AG20443 (cell line): ENCODE measurements around the gene SORBS2.
"Not testable (repeated sequence)": the region's sequence is repeated elsewhere in the genome, so short reads cannot be mapped to it uniquely, and the experiment has no call there.

ENCODE experiments used
- DNase-seq: peaks from one replicate; pipeline ENCODE4 v3.0.0; 2012; ENCODE audit warnings: low spot score, mixed read lengths

The SORBS2 gene, protein sequence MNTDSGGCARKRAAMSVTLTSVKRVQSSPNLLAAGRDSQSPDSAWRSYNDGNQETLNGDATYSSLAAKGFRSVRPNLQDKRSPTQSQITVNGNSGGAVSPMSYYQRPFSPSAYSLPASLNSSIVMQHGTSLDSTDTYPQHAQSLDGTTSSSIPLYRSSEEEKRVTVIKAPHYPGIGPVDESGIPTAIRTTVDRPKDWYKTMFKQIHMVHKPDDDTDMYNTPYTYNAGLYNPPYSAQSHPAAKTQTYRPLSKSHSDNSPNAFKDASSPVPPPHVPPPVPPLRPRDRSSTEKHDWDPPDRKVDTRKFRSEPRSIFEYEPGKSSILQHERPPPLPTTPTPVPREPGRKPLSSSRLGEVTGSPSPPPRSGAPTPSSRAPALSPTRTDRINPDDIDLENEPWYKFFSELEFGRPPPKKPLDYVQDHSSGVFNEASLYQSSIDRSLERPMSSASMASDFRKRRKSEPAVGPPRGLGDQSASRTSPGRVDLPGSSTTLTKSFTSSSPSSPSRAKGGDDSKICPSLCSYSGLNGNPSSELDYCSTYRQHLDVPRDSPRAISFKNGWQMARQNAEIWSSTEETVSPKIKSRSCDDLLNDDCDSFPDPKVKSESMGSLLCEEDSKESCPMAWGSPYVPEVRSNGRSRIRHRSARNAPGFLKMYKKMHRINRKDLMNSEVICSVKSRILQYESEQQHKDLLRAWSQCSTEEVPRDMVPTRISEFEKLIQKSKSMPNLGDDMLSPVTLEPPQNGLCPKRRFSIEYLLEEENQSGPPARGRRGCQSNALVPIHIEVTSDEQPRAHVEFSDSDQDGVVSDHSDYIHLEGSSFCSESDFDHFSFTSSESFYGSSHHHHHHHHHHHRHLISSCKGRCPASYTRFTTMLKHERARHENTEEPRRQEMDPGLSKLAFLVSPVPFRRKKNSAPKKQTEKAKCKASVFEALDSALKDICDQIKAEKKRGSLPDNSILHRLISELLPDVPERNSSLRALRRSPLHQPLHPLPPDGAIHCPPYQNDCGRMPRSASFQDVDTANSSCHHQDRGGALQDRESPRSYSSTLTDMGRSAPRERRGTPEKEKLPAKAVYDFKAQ (N-terminal part only)

DNA sequence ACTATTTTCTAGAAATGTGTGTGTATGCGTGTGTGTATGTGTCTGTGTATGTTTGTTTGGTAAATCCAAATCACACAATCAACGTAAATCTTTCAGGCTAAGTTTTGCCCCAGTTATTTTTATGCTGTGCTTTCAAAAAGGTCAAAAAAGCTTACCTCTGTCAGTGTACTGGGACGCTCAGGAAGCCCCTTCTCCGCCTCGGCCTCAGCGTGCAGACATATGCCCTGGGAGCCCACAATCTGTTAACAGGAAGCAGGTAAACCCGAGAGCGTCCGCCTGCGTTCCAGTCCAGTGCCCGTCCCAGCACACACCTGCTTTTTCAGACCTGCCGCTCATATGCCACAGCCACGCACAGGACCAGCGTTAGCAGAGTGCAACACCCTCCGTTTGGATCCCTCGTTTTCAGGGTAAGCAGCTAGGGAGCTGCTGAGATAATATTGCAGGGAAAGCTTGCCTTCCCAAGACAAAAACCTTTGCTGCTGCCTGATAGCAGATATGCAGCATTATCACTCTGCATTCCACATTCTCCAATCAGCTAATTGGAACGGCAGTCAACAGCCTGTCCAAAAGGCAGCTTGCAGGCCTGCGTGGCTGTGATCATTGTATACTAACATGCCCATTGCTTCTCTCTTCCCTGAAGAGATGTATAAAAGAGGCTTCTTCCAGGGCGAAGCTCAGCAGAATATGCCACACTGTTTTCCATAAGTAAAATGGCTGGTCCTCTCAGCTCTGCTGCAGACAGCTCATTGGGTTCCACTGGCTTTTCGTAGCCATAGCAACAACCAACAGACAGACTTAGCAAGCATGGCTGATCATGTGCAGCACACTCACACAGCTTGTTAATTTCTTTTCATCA lies at the start of gene SORBS2:
Gene SORBS2, minus strand, starts transcription at position 686 of the 856 bp plus-strand sequence. CDS start 121,623 bp downstream, outside the sequence.
- DNase-seq = no peak

GRCh38 chr4:185859111-185859510 lies 47.1 kb upstream of the SORBS2 start:
- no peak for DNase-seq

- DNase-seq = not testable (repeated sequence)
Observed at GRCh38 chr4:185857561-185857960, 45.6 kb upstream of the SORBS2 start.

DNA sequence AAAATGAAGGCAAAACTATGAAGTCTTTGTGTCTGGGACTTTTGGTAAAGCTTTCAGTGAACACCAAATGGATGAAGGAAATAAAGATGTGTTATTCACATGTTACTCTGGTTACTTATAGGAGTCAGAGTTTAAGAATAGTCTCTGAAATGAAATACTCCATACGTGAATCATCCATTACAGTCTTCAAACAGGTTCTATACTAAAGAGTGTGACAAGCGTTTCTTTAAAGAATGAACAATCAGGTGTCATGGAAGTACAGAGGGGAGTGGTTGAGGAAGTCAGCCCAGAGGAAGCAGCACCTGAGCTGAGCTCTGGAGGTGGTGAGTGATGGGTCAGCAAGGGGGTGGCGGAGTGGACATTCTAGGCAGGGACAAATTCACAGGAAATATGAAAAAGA lies 41.8 kb upstream of the SORBS2 start:
- no peak for DNase-seq

GRCh38 chr4:185852961-185853360 lies 41.0 kb upstream of the SORBS2 start:
- DNase-seq = no peak

DNA sequence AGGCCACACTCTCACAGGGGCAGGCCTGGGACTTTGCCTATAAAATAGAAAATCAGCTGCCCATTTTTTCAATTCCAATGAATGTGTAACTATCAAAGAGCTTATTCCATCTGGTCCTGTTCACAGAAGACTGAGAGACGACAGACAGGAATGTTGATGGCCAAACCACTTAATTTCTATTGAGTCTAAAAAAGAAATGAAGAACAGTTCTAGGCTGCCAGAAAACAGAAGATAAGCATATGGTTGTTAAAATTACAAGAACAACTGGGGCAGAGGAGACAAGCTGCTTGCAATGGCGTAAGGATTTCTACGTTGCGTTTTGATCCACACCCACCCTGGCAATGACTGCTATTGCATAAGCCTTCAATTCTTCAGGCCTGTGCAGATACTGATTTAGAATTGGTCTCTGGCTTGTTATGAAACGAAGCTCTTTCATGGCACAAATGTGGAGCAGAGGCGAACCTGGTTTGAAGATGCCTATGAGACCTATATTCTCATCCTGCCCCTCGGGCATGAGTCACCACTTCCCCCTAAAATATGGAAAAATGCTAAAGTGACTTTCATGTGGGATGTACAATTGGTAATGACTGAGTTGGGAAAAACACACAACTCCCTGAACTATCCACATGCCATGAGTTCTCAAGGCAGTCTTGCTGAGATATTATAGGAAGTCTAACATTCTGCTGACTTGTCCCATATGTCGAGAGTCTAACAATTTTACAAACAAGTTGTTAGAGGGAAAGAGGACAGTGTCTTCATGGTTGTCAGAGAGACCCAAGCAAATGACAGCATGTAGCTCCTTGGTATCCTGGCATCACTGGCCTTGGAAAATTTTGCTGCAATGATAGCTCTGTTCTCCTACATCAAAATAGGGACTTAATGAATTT lies 37.9 kb upstream of the SORBS2 start:
- DNase-seq = peak; percentile 55

DNA sequence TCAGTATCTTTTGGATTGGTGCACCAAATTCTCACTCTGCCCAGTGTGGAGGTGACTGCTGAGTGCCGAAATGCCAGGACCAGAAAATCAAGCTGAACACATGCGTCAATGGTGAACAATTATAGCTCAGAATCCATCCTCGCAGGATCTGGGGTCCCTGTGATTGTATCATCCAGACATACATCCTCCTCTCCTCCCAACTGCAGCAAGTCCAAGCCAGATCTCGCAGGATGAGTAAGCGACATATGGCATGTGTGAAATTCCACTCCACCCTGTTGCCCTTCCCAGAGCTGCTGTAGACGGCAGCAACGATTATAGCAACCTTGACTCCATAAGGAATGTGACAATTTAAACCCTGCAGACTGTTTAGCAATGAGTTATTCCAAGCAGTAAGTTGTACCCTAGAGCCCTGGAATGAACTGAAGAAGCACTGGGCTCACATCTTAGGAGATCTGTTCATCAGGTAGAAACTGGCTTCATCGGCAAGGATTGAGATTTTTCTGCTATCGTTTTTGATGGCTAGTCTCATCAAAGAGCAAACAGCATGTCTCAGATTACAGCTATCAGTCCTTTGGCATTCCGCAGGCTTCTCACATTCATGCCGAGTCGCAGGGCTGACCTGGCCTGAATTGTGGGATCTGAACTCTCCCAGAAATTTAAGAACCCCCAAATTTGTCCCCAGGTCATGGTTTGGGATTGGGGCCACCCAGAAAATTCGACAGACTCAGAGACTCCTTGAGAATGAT lies 35.5 kb upstream of the SORBS2 start:
- peak; percentile 76 for DNase-seq

DNA sequence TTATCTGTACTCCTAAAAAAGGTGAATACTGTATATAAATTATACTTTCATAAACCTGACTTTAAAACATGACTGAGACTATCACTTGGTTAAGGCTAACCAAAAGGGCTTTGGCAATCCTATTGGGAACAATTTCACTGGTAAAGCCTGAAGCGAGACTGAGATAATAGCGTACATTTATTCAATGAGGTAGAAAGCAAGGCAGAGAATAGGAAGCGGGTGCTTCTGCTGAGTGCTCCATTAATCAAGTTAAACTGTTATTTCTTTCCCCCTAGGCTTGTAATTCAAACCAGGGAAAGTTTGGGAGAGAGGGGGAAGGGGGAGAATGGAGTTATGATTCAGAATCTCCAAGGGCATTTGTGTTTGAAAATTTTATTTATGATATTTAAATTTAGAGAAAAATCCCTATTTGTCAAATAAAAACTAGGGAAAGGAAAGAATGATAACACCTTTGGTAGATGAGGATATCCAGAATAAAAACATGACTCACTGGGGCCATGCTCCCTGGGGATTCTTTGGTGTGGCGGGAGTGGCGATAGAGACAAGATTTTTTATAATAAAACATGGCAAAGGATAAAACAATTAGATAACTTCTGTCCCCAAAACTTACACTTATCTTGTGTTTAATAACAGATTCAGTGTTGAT lies 34.6 kb upstream of the SORBS2 start:
- DNase-seq = no peak

- DNase-seq = no peak
Observed at GRCh38 chr4:185845966-185846365, 34.0 kb upstream of the SORBS2 start.

GRCh38 chr4:185841451-185841850 lies 29.5 kb upstream of the SORBS2 start:
- DNase-seq = no peak

DNA sequence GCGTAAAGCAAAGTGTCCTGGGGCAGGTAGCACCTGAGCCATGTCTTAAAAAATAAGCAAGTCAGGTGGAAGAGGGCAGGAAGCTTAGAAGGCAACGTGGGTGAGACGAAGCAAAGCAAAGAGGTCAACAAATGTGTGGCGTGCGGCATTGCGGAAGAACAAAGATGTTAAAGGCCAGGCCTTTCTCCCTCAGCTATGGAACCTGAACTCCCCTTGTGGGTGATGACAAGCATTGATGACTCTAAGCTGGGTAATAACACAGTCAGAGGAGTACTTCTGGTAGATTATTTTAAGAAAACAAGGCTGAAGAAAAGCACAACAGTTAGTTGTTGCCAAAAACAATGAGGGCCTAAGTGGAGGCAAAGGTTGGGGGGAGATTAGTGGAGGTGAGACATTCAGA lies 29.0 kb upstream of the SORBS2 start:
- no peak for DNase-seq

DNA sequence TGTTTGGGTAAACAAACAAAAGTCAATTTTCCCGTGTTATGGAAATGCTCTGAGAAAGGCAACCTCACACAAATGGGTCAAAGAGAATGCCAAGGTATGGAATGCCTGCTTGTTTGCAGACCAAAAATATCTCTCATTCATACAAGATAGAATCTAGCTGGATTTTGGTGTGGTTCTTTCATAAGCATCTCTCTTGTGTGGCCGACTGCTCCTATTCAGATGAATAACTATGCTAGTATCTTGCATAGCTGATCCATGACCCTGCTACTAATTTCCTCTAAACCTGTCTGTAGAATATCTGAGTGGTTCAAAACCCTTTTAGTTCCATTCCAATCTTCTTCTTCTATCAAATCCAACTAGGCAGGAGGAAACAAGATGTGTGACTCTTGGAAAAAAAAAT lies 28.2 kb upstream of the SORBS2 start:
- no peak for DNase-seq

DNA sequence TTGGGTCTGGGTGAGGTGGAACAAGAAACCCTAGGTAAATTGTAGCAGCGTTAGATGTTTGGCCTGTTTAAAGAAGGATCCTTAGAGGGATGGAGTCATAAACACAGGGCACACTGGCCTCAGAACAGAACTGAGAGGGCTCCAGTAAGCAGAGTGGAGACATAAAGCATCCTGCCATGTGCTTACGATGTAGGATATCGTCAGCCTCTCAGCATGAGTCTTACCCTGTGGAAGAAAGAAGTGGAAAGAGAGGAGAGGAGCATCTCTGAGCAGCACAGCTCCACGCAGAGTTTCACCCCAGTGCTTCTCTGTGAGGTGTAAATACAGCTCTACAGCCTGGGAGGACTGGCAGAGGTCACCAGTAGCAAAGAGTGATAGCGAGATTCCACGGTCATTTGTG lies 27.8 kb upstream of the SORBS2 start:
- no peak for DNase-seq

DNA sequence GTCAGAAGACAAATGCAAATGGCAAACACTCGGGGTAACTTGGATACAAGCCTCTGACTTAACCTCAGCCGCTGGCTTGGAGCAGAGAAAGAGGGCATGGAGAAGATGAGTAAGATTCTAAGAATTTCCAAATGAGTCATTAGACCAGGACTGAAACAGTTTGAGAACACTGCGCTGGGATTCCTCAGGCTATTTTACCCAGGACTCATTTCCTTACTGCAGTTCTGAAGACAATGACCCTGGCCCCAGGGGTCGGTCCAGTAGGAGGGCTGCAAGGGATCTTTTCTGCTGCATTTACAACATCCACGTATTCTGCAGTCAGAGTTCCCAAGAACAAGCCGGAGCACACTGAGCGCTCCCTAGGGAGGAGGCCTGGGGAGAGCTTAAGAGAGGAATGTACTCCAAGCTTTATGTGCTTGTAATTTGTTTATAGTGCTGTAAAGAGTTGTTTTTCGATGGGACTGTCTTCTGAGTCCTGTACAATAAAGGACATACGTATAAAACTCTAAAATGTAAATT lies 27.3 kb upstream of the SORBS2 start:
- peak; percentile 93 for DNase-seq

GRCh38 chr4:185838514-185839193 lies 26.7 kb upstream of the SORBS2 start:
- no peak for DNase-seq

GRCh38 chr4:185838104-185838452 lies 26.1 kb upstream of the SORBS2 start:
- no peak for DNase-seq

DNA sequence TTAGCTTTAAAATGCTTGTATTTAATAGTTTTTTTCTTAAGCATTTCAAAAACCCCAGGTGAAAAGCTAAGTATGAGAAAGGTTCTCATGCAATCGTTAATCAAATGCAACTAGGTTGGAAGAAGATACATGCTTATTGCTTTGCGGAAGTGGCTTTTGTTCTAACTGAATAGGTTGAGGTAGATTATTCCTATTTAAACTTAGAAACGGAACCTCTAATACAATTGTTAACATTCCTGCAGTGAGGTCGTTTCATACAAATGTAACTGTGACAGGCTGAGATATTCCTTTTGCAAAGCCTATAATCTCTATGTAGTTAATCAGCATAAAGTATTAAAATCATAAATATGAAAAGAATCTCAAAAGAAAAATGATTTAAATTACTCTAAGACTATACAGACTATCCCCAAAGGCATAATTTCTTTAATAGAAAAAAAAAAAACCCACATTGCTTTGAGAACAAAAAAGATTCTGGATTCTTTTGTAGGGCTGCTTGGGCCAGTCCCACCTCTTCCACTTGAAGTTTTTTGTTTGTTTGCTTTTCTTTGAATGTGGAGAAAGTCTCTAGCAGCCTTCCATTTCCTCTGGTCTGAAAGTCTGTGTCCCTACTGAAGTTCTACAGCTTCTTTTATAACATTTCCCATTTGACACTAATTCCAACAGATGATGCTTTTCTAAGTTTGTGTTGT lies 25.6 kb upstream of the SORBS2 start:
- no peak for DNase-seq
